ENCODE measurements around the gene TBX19.

- no peak for TF ChIP-seq CTCF (IDR thresholded peaks at IDR 0.05)
- no peak for TF ChIP-seq POLR2A (IDR thresholded peaks at IDR 0.05)
- no peak for TF ChIP-seq POLR2AphosphoS5 (IDR thresholded peaks at IDR 0.05)
Measured at GRCh38 chr1:168285521-168285790, 4.8 kb downstream of the TBX19 start.
